ENCODE results near the gene ZNF135.

Gene ZNF135

DNA sequence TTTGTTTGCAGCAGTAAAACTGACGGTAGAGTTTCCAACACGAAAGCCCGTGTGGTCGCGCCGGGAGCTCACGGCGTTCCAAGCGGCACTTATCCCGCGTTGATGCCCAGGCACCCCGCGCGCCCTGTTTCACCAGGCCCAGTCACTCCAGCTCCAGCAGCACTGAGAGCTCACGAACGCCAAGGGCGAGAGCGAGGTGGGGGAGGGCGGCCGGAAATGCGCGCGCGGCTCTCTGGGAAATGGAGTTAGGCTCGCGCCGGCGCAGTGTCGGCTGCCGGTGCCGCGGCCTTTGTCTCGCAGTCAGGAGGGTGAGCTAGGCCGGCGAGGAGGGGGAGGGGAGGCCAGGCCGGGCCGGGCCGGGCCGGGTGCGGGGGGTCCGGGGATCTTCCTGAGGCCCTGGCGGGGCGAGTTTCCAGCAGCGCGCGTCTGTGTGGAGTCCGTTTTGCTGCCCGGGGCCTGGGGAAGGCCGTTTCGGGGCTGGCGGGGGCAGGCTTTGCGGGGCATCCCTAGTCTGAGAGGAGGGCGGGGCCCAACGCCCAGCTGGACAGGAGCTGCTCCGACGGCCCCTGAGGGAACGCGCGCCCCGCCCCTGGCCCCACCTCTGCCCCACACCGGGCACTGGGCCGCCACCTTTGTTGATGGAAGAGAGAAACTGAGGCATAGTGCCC is at the start of gene ZNF135:
ZNF135 (plus strand) TSS at position 280 of the 668 bp plus-strand sequence. CDS start 721 bp downstream, outside the sequence.
- peak; percentile 24 to 59 for DNase-seq (ENCODE audit: low read depth in 2 of 2, low spot score in 1 of 2)

DNA sequence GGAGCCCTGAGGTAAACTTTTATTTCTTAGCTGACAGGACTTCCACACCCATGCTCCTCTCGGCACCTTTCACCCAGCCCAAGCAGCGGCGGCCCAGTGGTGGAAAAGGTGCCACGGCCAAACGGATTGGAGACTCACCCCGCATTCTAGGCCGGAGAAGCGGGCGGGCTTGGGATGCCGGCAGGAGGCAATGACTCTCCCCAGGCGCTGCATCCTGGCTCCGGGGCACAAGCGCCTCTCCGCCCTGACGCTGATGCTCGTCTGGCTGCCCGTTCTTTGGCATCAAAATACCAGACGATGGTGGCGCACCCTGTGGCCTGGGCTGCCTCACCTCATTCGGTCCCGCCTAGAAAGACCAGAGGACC is 49.8 kb upstream of the ZNF135 start:
- DNase-seq (ENCODE audit: low read depth in 2 of 2, low spot score in 1 of 2): no peak

DNA sequence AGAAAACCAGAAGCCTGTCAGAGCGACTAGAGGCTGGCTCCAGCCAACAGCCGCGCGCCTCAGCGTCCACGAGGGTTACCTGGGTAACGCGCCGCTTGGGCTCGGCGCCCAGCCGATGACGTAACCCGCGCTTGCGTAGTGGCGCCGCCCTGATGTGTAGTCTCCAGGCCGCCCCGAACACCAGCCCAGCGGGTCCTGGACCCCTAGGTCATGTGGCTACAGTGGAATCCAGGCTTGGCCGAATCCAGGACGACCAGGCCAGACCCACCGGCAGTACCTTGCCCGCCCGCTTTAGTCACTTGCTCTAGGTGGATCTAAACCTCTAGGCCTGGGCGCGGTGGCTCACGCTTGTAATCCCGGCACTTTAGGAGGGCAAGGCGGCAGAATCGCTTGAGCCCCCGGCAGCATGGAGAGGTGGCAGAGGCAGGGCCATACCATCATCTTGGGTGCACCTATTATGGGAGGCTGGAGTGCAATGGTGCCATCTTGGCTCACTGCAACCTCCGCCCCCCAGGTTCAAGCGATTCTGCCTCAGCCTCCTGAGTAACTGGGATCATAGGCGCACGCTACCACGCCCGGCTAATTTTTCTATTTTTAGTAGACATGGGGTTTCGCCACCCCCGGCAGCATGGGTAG is 49.3 kb upstream of the ZNF135 start:
- peak in 1 of 2 donors; percentile 36 for DNase-seq (ENCODE audit: low read depth in 2 of 2, low spot score in 1 of 2)

DNA sequence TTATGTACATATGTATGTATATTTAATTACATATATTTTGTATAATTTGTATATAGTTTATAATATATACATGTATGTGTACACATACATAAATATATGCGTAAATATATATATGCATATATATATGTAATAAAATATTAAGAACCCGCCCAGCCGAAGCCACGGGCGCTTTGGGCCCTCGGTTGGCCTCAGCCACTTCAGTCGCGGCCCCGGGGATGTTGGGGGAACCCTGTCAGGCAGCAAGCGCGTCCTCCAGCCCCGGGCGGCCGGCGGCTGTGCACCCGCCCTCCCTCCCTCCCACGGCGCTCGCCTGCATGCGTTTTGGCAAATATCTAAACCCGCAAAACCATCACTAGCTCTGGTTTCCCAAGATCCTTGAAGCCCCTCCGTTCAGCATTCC is 48.6 kb upstream of the ZNF135 start:
- no peak for DNase-seq (ENCODE audit: low read depth in 2 of 2, low spot score in 1 of 2)

DNA sequence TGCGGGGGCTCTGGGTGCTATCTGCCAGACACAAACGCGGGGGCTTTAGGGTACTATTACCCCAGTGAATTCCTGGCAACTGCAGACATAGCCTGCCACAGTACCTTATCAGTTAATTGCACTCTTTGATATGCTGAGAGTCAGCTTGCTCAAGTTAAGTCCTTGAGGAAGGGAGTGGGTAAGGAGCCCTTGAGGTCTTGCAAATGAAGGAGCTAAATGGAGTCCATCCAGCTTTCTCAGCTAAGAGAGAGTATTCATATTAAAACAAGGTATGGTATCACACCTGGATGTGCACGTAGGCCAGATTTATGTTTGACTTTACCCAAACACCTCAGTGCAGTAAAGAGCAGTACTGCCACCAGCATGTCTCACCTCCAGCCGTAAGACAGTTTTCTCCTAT is 44.9 kb upstream of the ZNF135 start:
- DNase-seq (ENCODE audit: low read depth in 2 of 2, low spot score in 1 of 2): no peak

DNA sequence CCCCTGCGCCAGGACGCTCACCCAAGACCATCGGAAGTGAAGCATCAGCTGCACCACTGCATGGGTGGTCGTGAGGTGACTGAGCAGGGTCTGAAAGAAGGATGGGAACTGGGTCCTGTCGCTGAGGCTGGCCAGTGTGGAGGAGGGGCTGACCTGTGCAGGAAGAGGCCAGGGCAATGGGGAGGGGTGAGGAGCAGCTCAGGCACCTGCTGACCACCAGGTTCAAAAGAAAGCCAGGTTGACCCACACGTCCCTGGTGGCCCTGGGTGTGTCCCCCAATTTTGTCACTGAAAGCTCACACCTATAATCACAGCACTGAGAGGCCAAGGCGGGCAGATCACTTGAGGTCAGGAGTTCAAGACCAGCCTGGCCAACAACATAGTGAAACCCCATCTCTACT is 39.0 kb upstream of the ZNF135 start:
- DNase-seq (ENCODE audit: low read depth in 2 of 2, low spot score in 1 of 2): no peak

DNA sequence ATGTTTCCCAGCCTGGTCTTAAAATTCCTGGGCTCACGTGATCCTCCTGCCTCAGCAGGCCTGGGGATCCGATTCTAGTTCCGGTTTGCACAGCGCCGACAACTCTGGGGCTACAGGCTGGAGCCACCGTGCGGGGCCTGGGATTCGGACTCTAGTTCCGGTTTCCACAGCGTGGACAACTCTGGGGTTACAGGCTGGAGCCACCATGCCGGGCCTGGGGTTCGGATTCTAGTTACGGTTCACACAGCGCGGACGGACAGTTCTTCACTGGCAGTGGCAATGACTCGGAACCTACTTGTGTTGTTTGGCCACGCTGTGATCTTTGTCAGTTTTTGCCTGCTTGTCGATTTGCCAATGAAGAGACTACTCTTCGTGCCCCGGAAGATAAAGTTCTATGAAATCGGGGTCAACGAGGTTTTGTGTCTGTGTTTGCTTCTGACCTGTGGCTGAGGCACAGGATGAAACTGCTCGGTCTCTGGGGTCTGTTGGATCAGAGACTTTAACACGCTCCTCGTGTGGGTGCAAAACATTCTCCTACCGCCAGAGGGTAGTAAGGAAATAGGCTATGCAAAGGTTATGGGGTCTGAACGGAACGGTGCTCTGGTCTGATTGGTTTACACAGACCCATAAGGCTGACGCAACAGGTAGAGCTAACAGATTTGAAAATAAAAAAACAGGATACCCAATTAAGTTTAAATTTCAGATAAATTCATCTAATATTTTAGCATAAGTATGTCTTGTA is 37.4 kb upstream of the ZNF135 start:
- no peak for DNase-seq (ENCODE audit: low read depth in 2 of 2, low spot score in 1 of 2)

DNA sequence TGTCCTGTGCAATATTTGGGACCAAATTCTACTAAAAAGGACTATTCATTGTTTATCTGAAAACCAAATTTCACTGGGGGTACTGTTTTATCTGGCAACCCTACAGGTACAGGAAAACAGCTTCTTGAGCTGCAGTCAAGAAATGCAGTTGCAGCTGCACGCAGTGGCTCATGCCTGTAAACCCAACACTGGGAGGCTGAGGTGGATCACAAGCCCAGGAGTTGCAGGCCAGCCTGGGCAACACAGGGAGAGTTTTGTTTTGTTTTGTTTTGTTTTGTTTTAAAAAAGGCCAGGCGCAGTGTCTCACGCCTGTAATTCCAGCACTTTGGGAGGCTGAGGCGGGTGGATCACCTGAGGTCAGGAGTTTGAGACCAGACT is 36.8 kb upstream of the ZNF135 start:
- DNase-seq (ENCODE audit: low read depth in 2 of 2, low spot score in 1 of 2): no peak

DNA sequence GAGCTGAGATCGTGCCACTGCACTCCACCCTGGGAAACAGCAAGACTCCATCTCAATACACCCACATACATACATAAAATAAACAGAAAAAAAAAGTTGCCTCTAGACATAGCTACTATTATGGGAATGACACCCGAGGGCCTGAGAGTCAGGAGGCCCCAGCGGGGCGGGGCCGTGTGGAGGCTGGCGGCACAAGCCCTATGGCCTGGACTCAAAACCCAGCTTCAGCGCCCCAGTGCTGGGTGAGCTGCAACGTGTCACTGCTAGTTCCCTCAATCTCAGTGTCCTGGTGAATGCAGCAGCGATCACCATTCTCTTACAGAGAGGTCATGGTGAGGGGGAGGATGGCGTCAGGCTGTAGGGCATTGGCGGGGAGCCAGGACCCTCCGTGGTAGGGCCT is 34.4 kb upstream of the ZNF135 start:
- no peak for DNase-seq (ENCODE audit: low read depth in 2 of 2, low spot score in 1 of 2)

DNA sequence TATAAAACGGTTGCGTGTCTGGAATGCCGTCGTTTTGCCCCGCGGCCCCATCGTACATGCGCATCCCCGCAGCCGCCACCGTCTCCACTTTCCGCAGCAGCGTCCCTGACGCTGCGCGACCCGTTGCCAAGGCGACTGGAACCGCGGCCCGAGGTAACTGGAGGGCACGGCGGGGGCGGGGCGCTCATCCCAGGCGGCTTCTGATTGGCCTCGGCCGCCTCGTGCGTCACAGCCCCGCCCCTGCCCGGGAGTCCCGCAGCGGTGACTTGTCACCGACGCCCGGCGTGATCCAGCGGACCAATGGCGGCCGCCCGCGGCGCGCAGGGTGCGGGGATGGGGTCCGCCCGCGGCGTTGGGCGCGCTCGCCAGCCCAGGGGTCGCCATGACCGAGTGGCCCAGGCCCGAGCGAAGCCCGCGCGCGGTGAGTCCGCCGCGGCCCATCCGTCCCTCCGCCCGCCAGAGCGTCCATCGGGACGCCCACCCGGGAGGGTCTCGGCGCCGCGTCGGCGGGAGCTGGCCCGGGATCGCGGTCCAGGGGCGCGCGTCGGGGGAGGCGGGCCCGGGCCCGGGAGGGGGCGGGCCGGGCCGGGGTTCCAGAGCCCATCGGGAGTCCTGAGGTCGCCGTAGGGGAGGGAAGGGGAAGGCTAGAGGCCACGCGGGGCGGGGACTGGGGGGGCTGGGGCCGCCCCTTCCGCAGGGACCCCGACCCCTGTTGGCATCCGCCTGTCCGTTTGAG is 25.2 kb upstream of the ZNF135 start, which contains the start of gene ZSCAN1:
ZSCAN1 (plus strand) TSS at position 285 of the 736 bp plus-strand sequence. CDS start 3,812 bp downstream, outside the sequence.
- peak in 1 of 2 donors; percentile 4 for DNase-seq (ENCODE audit: low read depth in 2 of 2, low spot score in 1 of 2)

DNA sequence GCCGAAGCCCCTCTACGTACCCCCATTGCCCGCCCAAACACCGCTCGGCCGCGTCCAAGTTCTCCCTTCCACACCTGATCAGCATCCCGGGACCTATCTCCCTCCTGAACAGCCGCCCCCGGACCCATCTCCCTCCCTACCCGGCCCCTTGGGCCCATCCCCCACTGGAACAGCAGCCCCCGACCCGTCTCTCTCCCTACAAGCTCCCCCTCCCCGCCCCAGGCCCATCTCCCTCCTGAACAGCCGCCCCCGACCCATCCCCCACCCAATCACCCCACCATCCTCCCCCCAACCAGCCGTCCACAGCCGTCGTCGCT is 24.6 kb upstream of the ZNF135 start:
- DNase-seq (ENCODE audit: low read depth in 2 of 2, low spot score in 1 of 2): no peak

DNA sequence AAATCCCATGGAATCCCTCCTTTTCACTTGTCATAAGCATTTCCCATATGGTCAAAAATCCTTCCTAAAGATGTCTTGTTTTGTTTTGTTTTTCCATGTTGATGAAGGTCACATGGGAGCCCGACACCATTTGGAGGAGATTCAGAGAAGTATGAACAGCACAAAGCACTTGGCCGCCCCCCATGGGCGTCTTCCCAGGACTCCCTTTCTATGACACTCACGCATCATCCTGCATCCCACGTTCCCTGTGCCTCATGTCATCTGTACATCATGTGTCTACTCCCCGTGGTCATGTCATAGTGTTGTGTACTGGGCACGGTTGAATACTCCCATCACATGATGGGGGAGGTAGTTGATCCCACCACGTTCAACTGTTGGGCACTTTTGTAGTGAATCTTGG is 23.2 kb upstream of the ZNF135 start:
- no peak for DNase-seq (ENCODE audit: low read depth in 2 of 2, low spot score in 1 of 2)

DNA sequence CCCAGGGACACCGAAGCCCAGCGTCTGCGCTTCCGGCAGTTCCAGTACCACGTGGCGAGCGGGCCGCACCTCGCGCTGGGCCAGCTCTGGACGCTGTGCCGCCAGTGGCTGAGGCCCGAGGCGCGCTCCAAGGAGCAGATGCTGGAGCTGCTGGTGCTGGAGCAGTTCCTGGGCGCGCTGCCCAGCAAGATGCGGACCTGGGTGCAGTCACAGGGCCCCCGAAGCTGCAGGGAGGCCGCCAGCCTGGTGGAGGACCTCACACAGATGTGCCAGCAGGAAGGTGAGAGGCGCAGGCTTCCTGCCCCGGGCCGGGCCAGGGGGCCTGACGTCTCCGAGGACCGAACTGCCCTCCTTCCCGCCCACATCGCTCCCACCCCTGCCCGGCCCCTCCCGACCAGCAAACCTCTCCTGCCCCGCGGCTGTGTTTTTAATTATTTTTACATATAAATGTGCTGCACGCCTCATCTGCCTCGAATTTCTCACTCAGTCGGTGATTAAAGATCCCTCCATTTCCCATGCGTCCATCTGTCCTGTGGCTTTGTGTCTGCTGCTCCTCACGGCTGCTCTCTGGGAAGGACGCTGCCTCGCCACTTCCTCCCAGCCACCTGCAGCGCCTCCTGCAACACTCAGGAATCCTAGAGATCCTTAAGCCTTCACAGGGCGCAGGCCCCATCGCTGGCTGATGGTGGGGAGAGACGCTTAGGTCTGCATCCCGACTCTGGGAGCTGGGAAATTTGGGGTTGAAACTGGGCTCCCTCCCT is 21.0 kb upstream of the ZNF135 start:
- DNase-seq (ENCODE audit: low read depth in 2 of 2, low spot score in 1 of 2): no peak

DNA sequence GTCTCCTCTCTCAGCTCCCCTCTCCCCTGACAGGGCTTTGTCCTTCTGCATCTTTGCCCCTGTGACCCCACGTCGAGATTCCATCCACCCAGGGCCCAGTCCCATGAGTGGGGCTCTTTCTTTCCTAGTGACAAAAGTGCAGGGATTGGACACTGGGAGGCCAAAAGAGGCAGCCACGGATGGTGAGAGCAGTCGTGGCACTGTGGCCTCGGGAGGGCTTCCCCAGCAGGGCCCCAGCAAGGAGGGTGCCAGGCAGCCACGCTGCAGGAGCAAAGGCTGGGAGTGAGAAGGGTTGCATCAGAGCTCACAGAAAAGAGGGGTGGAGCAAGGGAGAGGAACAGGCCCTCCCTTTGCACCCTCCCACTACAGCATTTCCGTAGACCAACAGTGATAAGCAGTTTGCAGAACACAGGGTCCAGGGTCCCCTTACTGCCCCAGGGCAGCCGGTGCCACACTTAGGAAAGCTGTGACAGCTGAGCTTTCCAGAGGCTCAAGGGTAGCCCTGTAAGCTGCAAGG is 20.3 kb upstream of the ZNF135 start:
- no peak for DNase-seq (ENCODE audit: low read depth in 2 of 2, low spot score in 1 of 2)

DNA sequence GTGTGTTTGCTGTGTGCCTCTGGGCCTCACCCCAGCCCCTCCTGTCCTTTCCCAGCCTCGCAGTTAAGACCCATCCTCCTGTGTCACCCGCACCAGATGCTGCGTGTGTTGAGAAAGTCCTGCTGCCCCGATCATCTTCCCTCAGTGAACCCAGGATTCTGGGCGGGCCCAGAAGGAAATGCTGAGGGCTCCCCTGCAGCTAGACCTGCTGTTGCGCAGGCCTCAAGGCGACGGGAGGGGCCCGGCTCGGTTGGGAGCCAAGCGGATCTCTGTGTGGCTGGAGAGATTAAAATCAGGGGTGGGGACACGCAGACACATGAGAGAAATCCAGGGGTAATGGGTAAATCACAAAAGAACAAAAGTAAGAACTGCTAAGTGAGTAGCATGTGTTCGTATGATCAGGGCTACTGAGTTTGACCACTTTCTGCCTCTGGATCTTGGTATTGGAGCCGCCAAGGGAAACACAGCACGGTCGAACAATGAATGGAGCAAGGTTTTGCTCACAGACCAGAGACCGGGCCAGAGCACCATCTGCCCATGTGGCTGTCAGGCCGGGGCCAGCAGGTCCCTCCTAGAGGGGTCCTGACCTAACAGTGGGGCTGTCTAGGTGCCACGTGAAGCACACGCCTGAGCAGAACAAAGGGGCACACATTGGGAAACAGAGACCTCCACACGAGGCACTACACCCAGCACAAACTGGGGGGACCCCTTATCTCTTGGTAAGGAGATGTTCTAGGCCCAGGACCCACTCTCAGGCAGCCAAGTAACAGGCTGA is 18.1 kb upstream of the ZNF135 start:
- DNase-seq (ENCODE audit: low read depth in 2 of 2, low spot score in 1 of 2): no peak

DNA sequence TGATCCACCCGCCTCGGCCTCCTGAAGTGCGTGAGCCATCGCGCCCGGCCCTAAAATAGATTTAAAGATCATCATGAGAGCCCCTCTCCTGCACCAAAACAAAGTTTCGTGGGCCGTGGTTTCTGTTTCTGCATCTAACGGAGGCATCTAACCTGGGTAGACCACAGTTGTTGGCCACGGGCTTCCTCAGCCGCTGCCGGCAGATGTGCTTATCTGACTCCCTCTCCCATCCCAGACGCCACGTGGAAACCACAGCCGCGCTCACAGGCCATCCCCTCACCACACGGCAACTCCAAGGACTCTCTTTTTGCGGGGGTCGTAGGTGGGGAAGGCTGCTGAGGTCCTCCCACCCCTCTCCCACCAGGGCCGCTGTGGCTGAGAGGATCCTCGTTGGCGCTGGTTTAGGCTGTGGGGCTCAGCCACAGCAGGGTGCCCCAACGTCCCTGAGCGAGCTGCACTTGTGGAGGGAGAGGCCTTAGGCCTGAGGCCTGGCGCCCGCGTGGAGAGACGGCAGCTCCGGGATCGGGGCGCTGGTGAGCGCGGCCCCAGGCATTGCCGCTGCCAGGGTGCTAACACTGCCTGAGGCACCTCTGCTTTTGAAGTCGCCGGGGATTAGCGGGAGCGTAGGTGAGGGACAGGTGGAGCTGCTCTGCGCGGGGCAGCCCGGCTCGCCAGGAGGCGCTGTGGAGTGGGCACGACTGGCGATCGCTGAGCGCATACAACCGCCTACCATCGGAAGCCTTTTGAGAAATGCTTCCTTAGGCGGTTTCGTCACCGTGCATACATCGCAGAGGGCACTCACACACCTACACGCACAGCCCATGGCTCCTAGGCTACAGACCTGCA is 16.4 kb upstream of the ZNF135 start:
- no peak for DNase-seq (ENCODE audit: low read depth in 2 of 2, low spot score in 1 of 2)

DNA sequence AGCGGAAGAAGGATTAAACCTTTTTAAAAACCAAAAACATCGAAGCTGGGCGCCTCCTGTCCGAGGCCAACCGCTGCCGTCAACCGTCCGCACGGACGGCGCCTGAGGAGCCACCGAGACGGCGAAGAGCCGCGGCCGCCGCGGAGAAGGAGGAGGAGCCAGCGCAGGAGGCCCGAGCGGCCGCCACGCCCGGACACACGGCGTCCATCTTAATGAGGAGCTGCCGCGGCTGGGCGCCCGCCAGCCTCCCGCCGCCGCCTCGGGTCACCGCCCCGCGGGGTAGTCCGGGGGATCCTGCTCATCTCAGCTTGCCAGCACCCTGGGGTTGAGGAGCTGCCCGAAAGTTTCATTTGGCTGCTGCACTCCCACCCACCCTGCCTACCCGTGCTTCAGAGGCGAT is 14.7 kb upstream of the ZNF135 start:
- DNase-seq (ENCODE audit: low read depth in 2 of 2, low spot score in 1 of 2): no peak

DNA sequence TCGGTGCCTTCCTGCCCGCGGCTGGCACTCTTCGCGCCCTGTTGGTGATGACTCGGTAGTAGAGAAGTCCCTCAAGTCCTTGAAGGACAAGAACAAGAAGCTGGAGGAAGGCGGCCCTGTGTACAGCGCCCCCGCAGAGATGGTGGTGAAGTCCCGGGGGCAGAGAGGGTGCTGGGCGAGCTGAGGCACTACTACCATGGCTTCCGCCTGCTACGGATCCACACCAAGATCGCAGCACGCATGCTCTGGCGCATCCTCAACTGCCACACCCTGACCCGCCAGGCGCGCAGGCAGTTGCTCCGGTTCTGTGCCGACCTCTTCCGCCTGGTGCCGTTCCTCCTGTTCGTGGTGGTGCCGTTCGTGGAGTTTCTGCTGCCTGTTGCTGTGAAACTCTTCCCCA is 14.2 kb upstream of the ZNF135 start:
- no peak for DNase-seq (ENCODE audit: low read depth in 2 of 2, low spot score in 1 of 2)

DNA sequence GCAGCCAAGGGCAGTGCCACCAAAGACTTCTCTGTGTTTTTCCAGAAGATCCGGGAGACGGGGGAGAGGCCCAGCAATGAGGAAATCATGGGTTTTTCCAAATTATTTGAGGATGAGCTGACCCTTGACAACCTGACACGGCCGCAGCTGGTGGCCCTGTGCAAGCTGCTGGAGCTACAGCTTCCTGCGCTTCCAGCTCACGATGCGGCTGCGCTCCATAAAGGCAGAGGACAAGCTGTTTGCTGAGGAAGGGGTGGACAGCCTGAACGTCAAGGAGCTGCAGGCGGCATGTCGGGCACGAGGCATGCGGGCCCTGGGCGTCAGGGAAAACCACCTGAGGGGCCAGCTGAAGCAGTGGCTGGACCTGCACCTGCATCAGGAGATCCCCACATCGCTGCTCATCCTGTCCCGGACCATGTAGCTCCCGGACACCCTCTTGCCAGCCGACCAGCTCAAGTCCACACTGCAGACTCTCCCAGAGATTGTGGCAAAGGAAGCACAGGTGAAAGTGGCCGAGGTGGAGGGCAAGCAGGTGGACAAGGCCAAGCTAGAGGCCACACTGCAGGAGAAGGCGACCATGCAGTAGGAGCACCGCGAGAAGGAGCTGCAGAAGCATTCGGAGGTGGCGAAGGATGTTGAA is 13.6 kb upstream of the ZNF135 start:
- DNase-seq (ENCODE audit: low read depth in 2 of 2, low spot score in 1 of 2): no peak
